Chondrocyte (in vitro differentiated cells): ENCODE measurements around the gene WDR49. TPM values are rescaled to one million over a fixed set of nuclear protein-coding genes. Genes with fewer than 3 reads are reported as not detected.
"Not testable (repeated sequence)": the region's sequence is repeated elsewhere in the genome, so short reads cannot be mapped to it uniquely, and the experiment has no call there.

Experiments used
- DNase-seq: peaks from one replicate; pipeline ENCODE4 v3.0.0; 2021; ENCODE audit warnings: mixed read lengths, low spot score
- H3K27ac Mint-ChIP-seq: one replicate; pipeline ENCODE4 v1.8.0; 2021; ENCODE audit warnings: mild to moderate bottlenecking, moderate library complexity, mixed read lengths; ENCODE audit not compliant: unreplicated experiment
- H3K27me3 Mint-ChIP-seq: 2 replicates; pipeline ENCODE4 v1.8.0; 2021; ENCODE audit warnings: low read depth, mixed read lengths
- H3K36me3 Mint-ChIP-seq: 2 replicates; pipeline ENCODE4 v1.8.0; 2021; ENCODE audit warnings: low read depth, mixed read lengths
- H3K4me1 Mint-ChIP-seq: 2 replicates; pipeline ENCODE4 v1.8.0; 2021; ENCODE audit warnings: low read depth, mild to moderate bottlenecking, mixed read lengths
- H3K4me3 Mint-ChIP-seq: one replicate; pipeline ENCODE4 v1.8.0; 2021; ENCODE audit warnings: mild to moderate bottlenecking, moderate library complexity, mixed read lengths; ENCODE audit not compliant: unreplicated experiment
- H3K9me3 Mint-ChIP-seq: 2 replicates; pipeline ENCODE4 v1.8.0; 2021; ENCODE audit warnings: low read depth, mixed read lengths
- CTCF ChIP-seq: fragments of 200-600 bp; sonication (generic); IDR thresholded peaks from 2 replicates; pipeline ENCODE4 v1.5.0; 2021; ENCODE audit warnings: antibody characterized with exemption, mild to moderate bottlenecking, moderate library complexity
- total RNA-seq: library from RNA; stranded (reverse); gene quantifications from 3 replicates; pipeline ENCODE4 v1.2.1, GENCODE V29; 2021

WDR49 gene
- total RNA-seq, 1 donor from 2014 or later = not detected

DNA sequence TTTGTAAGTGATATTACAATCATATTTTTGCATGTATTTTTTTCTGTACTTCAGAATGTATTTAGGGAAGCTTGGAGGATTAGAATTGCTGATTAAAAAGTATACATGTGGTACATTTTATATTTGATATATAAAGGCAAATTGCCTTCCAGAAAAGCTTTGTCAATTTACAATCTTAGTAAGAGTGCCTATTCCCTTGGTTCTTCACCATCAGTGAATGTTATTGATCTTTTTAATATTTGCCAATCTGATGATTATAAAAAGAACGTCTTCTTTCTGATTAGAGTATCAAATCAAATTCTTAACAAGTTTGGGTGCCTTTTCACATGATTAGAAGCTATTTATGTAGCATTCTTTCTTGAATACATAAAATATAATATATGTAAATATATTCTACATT, 9.1 kb downstream of the WDR49 start:
- no peak overlapping the region for H3K27ac Mint-ChIP-seq
- H3K36me3 Mint-ChIP-seq = peaks cover 2% of the 10 kb centered on the region
- H3K4me1 Mint-ChIP-seq = no peaks in the 10 kb centered on the region
- H3K27me3 Mint-ChIP-seq = peaks cover 7% of the 10 kb centered on the region
- no peak for TF ChIP-seq CTCF
- peaks cover 16% of the 10 kb centered on the region for H3K9me3 Mint-ChIP-seq
- no peak for DNase-seq
- H3K4me3 Mint-ChIP-seq = no peak overlapping the region

- no peaks in the 10 kb centered on the region for H3K36me3 Mint-ChIP-seq
- no peak overlapping the region for H3K27ac Mint-ChIP-seq
- no peaks in the 10 kb centered on the region for H3K4me1 Mint-ChIP-seq
- no peak for TF ChIP-seq CTCF
- H3K27me3 Mint-ChIP-seq = peaks cover 14% of the 10 kb centered on the region
- no peak for DNase-seq
- H3K4me3 Mint-ChIP-seq = no peak overlapping the region
- peaks cover 2% of the 10 kb centered on the region for H3K9me3 Mint-ChIP-seq
Observed at GRCh38 chr3:167631471-167631870, 22.3 kb downstream of the WDR49 start.

- peaks cover 27% of the 10 kb centered on the region for H3K27me3 Mint-ChIP-seq
Observed at GRCh38 chr3:167626490-167626889, 27.3 kb downstream of the WDR49 start.

DNA sequence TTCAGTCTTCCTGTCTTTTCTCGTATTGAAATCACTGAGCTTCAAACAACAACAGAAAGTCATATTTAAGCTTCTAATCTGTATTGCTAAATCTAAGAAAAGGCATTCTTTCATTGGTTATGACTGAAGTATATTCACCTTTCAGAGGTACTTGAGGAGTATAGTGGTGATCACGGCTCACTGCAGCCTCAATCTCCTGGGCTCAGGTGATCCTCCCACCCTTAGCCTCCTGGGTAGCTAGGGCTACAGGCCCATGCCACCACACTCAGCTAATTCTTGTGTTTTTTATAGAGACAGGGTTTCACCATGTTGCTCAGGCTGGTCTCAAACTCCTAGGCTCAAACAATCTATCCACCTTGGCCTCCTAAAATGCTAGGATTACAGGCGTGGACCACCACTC, 38.7 kb downstream of the WDR49 start:
- Mint-ChIP-seq H3K4me3 (no peak overlapping the region), H3K9me3 (no peaks in the 10 kb centered on the region), H3K4me1 (no peaks in the 10 kb centered on the region), H3K27me3 (peaks cover 12% of the 10 kb centered on the region), H3K36me3 (no peaks in the 10 kb centered on the region), H3K27ac (no peak overlapping the region)
- DNase-seq = no peak
- no peak for TF ChIP-seq CTCF

More at GRCh38 chr3:167626490-167626889, 27.3 kb downstream of the WDR49 start:
- H3K4me1 Mint-ChIP-seq = no peaks in the 10 kb centered on the region
- H3K4me3 Mint-ChIP-seq = no peak overlapping the region
- no peak overlapping the region for H3K27ac Mint-ChIP-seq
- DNase-seq = no peak
- H3K9me3 Mint-ChIP-seq = no peaks in the 10 kb centered on the region
- no peaks in the 10 kb centered on the region for H3K36me3 Mint-ChIP-seq
- TF ChIP-seq CTCF = no peak

DNA sequence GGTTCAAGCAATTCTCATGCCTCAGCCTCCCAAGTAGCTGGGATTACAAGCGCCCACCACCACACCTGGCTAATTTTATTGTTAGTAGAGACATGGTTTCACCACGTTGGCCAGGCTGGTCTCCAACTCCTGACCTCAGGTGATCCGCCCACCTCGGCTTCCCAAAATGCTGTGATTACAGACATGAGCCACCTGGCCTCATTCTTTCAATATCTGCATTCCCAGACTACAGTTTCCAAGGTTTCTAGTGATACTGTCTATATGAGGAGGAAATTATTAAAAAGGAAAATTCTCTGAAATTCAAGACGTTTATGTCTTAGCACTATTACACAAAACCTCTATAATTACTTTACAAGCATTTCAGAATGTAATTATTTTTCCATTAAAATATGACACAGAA, 39.5 kb downstream of the WDR49 start:
- H3K36me3 Mint-ChIP-seq, H3K4me3 Mint-ChIP-seq, H3K27ac Mint-ChIP-seq, H3K9me3 Mint-ChIP-seq, H3K4me1 Mint-ChIP-seq, DNase-seq: not testable (repeated sequence)
- peaks cover 15% of the 10 kb centered on the region for H3K27me3 Mint-ChIP-seq

GRCh38 chr3:167611718-167612117, 42.0 kb downstream of the WDR49 start:
- H3K4me1 Mint-ChIP-seq = no peaks in the 10 kb centered on the region
- no peak for DNase-seq
- no peak overlapping the region for H3K4me3 Mint-ChIP-seq
- H3K27me3 Mint-ChIP-seq = peaks cover 18% of the 10 kb centered on the region
- no peaks in the 10 kb centered on the region for H3K36me3 Mint-ChIP-seq
- no peak overlapping the region for H3K27ac Mint-ChIP-seq
- no peaks in the 10 kb centered on the region for H3K9me3 Mint-ChIP-seq
- TF ChIP-seq CTCF = no peak
